Measurements from ENCODE around the gene LCN9. TPM values are rescaled to one million over a fixed set of nuclear protein-coding genes. Genes with fewer than 3 reads are reported as not detected.

Gene LCN9
- total and polyA plus RNA-seq, 2 of the 13 experiments (the other 11 are each of a cell fraction or from before 2014, with no cell fraction given) = not detected

DNA sequence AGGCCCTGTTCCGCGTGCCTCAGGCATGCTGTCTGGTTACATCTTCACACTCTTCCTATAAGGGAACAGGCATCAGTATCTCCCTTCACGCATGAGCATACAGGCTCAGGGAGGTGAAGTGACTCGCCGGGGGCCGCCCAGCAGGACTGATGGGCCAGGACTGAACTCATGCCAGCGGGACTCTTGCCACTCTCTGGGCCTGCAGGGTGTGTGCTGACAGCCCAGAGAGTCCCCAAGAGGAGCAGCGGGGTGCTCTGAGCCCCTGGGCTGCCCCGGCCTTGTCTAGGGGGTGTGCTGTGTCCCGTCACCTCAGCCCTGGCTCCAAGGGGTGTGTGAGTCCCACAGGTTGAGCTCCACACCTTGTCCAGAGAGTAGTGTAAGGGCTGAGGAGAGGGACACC lies 48.8 kb downstream of the LCN9 start:
- H3K27ac ChIP-seq (ENCODE audit: extremely low read length, insufficient read depth, low read length) = no peak overlapping the region
- in situ Hi-C loops (cut with HindIII; ENCODE audit: extremely low pct_ligation_motif_present, low pct_unique_long_range_greater_than_20kb) = no loop called here
- TF ChIP-seq FOXO1 (CRISPR knock-in tag; IDR thresholded peaks at IDR 0.05) (no peak), ZZZ3 (CRISPR knock-in tag; IDR thresholded peaks at IDR 0.05; ENCODE audit: borderline replicate concordance) (no peak), KDM3A (CRISPR knock-in tag; IDR thresholded peaks at IDR 0.05; ENCODE audit: low read depth) (no peak), NCOA1 (CRISPR knock-in tag; IDR thresholded peaks at IDR 0.05) (no peak)
- TF ChIP-seq, protein P1, sequence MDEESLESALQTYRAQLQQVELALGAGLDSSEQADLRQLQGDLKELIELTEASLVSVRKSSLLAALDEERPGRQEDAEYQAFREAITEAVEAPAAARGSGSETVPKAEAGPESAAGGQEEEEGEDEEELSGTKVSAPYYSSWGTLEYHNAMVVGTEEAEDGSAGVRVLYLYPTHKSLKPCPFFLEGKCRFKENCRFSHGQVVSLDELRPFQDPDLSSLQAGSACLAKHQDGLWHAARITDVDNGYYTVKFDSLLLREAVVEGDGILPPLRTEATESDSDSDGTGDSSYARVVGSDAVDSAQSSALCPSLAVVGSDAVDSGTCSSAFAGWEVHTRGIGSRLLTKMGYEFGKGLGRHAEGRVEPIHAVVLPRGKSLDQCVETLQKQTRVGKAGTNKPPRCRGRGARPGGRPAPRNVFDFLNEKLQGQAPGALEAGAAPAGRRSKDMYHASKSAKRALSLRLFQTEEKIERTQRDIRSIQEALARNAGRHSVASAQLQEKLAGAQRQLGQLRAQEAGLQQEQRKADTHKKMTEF (CRISPR knock-in tag; IDR thresholded peaks at IDR 0.05) = no peak
- TF ChIP-seq, protein P2, sequence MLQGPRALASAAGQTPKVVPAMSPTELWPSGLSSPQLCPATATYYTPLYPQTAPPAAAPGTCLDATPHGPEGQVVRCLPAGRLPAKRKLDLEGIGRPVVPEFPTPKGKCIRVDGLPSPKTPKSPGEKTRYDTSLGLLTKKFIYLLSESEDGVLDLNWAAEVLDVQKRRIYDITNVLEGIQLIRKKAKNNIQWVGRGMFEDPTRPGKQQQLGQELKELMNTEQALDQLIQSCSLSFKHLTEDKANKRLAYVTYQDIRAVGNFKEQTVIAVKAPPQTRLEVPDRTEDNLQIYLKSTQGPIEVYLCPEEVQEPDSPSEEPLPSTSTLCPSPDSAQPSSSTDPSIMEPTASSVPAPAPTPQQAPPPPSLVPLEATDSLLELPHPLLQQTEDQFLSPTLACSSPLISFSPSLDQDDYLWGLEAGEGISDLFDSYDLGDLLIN (CRISPR knock-in tag; IDR thresholded peaks at IDR 0.05; ENCODE audit: borderline replicate concordance) = no peak
- no peak overlapping the region for H3K4me2 ChIP-seq (ENCODE audit: low read depth, low read length)
- intact Hi-C loops (cut with micrococcal nuclease; ENCODE audit: unreplicated experiment) = no loop called here
- peaks cover 8 to 70% of the 10 kb centered on the region in 2 experiments; a peak in 3 of 5 replicates for H3K27me3 ChIP-seq (ENCODE audit: control insufficient read depth in 1 of 2, insufficient read depth in 2 of 2, low read length in 2 of 2)
- H3K4me1 ChIP-seq (ENCODE audit: insufficient read depth, low read length) = no peaks in the 10 kb centered on the region
- no peaks in the 10 kb centered on the region for H3K36me3 ChIP-seq (replicated peaks in 1 of 2; ENCODE audit: control insufficient read depth in 1 of 2, insufficient read depth in 2 of 2, low read length in 2 of 2)
- BruUV-seq (replicated peaks) = no TSS peak
- CTCF ChIA-PET (ENCODE audit: low intra/inter-chr PET ratio, low total read pairs) = no interaction called here
- DNase-seq (ENCODE audit: low spot score) (no peak), FAIRE-seq (no peak), ATAC-seq (no peak)
- no peak overlapping the region for H2AFZ ChIP-seq (ENCODE audit: low read length)
- no peaks in the 10 kb centered on the region for H3K9me3 ChIP-seq (ENCODE audit: low read length)
- 11% methylated on average over 5 of the region's 10 CpGs for WGBS (ENCODE audit: low lambda C conversion rate)
- H3K9ac ChIP-seq (ENCODE audit: insufficient read depth, low read depth, low read length) = no peak overlapping the region
- no peak overlapping the region for H3K4me3 ChIP-seq (replicated peaks in 1 of 3; ENCODE audit: insufficient read depth in 1 of 3, low read depth in 2 of 3, low read length in 3 of 3)
- POLR2A ChIA-PET = no interaction called here
- peaks cover 10% of the 10 kb centered on the region; the same call in 1 of the 2 replicates for H4K20me1 ChIP-seq (ENCODE audit: insufficient read depth, low read length)
- H3K79me2 ChIP-seq (ENCODE audit: insufficient read depth, low read length) = no peaks in the 10 kb centered on the region
